ENCODE measurements around the gene PSMA8.
"Not testable (repeated sequence)": the region's sequence is repeated elsewhere in the genome, so short reads cannot be mapped to it uniquely, and the experiment has no call there.

GRCh38 chr18:26242392-26242791, 108.7 kb downstream of the PSMA8 start:
- TF ChIP-seq EP300, CTCF (IDR thresholded peaks at IDR 0.05): not testable (repeated sequence)
